Omental fat pad (tissue), 4 donors: ENCODE results near the gene FOXA2. TPM values are rescaled to one million over a fixed set of nuclear protein-coding genes. Genes with fewer than 3 reads are reported as not detected.

ENCODE experiments used
- ATAC-seq: fragments of 150-250 bp; one replicate; pipeline ENCODE4 v1.9.1; 2016; ENCODE audit warnings: mild to moderate bottlenecking, moderate library complexity; ENCODE audit not compliant: low FRiP score
- DNase-seq: peaks from one replicate; pipeline ENCODE4 v3.0.0-alpha.2; 2019; ENCODE audit warnings: low spot score
- total RNA-seq, 4 donors: library from RNA; depleted of rRNA; stranded (reverse); fragments of >200 nt; gene quantifications; one replicate each; pipeline ENCODE4 v1.1.0, GENCODE V29; 2016
- TF ChIP-seq, protein P1 (sequence below), 3 donors: fragments of 450-650 bp; IDR thresholded peaks; one replicate each; pipeline ENCODE4 v1.5.1; 2016 to 2017; ENCODE audit warnings: antibody characterized with exemption in 3 of 3, mild to moderate bottlenecking in 3 of 3, moderate library complexity in 2 of 3

FOXA2 gene
- total RNA-seq, 4 donors from 2014 or later = 0.19 TPM; not detected in 3

DNA sequence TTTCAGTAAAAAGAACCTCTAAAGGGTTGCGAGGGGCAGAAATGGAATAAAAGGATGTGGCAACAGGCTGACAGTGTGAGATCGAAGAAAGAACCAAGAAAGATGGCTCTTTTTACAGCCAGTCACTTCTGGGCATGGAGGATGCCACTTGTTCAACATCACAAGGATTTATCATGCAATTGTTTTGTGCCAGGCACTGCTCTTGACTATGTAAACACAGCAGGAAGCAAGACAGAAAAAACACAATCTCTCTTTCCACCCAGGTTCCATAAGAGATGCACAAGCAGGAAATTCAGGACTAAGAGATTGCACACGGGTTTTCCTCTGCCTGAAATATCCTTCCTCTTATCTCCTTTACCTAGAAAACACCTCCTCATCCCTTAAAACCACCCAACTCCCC is 38.0 kb downstream of the FOXA2 start:
- DNase-seq = no peak
- no peak for ATAC-seq
- TF ChIP-seq, protein P1, sequence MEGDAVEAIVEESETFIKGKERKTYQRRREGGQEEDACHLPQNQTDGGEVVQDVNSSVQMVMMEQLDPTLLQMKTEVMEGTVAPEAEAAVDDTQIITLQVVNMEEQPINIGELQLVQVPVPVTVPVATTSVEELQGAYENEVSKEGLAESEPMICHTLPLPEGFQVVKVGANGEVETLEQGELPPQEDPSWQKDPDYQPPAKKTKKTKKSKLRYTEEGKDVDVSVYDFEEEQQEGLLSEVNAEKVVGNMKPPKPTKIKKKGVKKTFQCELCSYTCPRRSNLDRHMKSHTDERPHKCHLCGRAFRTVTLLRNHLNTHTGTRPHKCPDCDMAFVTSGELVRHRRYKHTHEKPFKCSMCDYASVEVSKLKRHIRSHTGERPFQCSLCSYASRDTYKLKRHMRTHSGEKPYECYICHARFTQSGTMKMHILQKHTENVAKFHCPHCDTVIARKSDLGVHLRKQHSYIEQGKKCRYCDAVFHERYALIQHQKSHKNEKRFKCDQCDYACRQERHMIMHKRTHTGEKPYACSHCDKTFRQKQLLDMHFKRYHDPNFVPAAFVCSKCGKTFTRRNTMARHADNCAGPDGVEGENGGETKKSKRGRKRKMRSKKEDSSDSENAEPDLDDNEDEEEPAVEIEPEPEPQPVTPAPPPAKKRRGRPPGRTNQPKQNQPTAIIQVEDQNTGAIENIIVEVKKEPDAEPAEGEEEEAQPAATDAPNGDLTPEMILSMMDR (IDR thresholded peaks at IDR 0.05) = no peak

DNA sequence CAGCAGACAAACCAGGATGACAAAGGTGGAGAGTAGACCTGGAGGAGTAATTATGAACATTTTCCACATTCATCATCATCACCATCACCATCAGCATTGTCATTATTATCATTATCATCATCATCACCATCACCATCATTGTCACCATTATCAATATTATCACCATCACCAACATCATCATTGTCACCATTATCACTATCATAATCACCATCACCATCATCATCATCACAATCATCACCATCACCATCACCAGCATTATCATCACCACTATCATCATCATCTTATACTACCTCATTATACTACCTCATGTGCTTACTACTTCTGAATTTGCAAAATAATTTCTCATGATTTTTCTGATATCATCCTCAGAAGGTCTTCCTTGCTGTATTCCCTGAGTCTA is 39.3 kb downstream of the FOXA2 start:
- TF ChIP-seq, protein P1 (IDR thresholded peaks at IDR 0.05) = no peak
- ATAC-seq (no peak), DNase-seq (no peak)

DNA sequence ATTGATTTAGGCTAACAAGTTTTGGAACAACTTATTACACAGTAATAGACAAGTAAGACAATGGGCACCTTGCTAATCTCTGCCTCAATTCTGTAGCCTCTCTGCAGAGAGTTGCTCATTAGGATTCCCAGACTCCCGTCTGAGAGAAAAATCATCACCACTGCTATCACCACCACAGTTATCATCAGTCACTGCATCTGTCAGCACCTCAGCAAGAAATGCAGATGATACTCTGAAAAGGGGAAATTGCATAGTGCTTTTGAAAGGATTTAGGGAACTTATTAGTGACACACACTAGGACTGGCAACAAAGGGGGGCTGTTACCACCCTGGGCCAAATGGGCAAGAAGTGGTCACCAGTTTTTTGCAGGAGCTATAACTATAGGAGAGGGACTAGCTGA is 39.9 kb downstream of the FOXA2 start:
- TF ChIP-seq, protein P1 (IDR thresholded peaks at IDR 0.05) = no peak
- ATAC-seq = no peak
- no peak for DNase-seq

DNA sequence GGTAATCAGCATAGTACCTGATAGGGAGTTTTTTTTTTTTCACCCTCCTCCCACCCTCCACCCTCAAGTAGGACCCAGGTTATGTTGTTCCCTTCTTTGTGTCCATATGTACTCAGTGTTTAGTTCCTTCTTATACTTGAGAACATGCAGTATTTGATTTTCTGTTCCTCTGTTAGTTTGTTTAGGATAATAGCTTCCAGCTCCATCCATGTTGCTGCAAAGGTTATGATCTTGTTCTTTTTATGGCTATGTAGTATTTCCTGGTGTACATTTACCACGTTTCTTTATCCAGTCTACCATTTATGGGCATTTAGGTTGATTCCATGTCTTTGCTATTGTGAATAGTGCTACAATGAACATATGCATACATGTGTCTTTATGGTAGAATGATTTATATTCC is 41.9 kb downstream of the FOXA2 start:
- ATAC-seq = no peak

DNA sequence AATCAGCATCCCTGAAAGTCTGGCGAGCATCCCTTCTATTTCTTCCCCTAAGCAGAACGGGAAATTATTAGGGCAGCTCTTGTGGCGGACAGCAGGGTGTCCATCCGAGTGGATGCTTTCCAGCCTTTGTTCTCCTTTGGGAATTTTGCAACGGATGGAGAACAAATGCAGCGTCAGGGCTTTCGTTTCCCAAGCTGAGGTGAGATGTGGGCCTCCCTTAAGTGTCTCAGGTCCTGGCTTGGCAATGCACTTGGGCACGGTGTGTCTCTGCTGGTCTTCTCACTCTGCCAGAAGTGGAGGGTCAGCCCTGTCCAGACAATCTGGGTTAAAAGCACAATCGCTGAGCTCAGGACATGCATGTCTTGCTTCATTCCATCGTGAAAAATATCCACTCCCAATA is 43.5 kb downstream of the FOXA2 start:
- DNase-seq (no peak), ATAC-seq (no peak)
- TF ChIP-seq, protein P1 (IDR thresholded peaks at IDR 0.05) = no peak

More for the DNA sequence above, 41.9 kb downstream of the FOXA2 start:
- no peak for DNase-seq
- TF ChIP-seq, protein P1 (IDR thresholded peaks at IDR 0.05) = no peak

DNA sequence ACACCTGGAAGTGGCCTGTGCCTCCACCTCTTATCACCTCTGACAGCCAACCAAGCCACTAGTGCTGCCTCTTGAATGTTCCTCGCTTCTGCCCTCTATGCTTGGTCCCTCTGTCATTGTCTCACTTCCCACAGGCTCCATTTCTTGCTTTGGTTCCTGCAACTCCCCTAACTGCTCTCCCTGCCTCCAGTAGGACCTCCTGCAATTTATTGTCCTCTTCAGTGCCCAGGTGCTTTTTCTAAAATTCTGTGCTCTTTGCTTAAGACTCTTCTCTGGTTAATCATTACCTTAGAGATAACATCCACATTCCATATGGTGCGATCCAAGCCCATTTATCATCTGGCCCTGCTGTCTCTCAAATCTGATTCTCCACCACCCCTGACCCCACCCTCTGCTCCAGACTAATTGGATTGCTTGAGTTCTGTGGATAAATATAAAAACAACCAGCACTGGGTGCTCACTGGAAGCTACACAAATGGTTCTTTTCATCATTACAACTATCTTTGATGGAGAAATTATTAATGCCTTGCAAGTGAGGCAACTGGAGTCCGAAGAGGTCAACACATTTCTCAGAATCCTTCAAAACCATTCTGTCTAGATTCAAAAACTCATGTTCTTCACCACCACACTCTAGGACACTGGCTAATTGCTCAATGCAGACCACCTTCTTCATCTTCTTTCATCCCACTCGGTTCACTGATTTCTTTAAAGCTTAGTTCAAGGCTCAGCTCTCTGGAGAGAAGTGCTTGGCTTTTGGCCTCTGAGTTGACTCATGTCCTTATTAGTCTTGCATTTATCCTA is 47.2 kb downstream of the FOXA2 start:
- ATAC-seq (no peak), DNase-seq (no peak)
- TF ChIP-seq, protein P1 (IDR thresholded peaks at IDR 0.05) = no peak
